Activated T-helper 17 cell treated with anti-CD3 and anti-CD28 coated beads, Interleukin-2, amount 50 U/mL, for 72 hours (primary cell): ENCODE measurements around the gene KCNJ6. TPM values are rescaled to one million over a fixed set of nuclear protein-coding genes. Genes with fewer than 3 reads are reported as not detected.

Source experiments
- ATAC-seq: fragments of 150-1000 bp; cut with Tn5 transposase; replicated peaks from 2 replicates; pipeline ENCODE4 v1.10.0; 2021; ENCODE audit warnings: mild to moderate bottlenecking, moderate library complexity
- H3K27ac Mint-ChIP-seq: one replicate; pipeline ENCODE4 v1.8.0; 2022; ENCODE audit warnings: mixed read lengths
- H3K27me3 Mint-ChIP-seq: one replicate; pipeline ENCODE4 v1.8.0; 2022; ENCODE audit warnings: mixed read lengths
- H3K36me3 Mint-ChIP-seq: one replicate; pipeline ENCODE4 v1.8.0; 2022; ENCODE audit warnings: low read depth, mild to moderate bottlenecking, mixed read lengths
- H3K4me1 Mint-ChIP-seq: one replicate; pipeline ENCODE4 v1.8.0; 2022; ENCODE audit warnings: mixed read lengths
- H3K4me3 Mint-ChIP-seq: one replicate; pipeline ENCODE4 v1.8.0; 2022; ENCODE audit warnings: mild to moderate bottlenecking, mixed read lengths
- H3K9me3 Mint-ChIP-seq: one replicate; pipeline ENCODE4 v1.8.0; 2022; ENCODE audit warnings: mixed read lengths
- total RNA-seq, 2 donors: library from RNA; stranded (reverse); gene quantifications; one replicate each; pipeline ENCODE4 v1.2.3, GENCODE V29; 2022

The KCNJ6 gene
- total RNA-seq, 2 donors from 2014 or later = not detected

GRCh38 chr21:37833301-37833700 is 83.0 kb downstream of the KCNJ6 start:
- no peak overlapping the region for H3K27ac Mint-ChIP-seq
- H3K4me3 Mint-ChIP-seq = no peak overlapping the region
- no peaks in the 10 kb centered on the region for H3K9me3 Mint-ChIP-seq
- peaks cover 34% of the 10 kb centered on the region for H3K27me3 Mint-ChIP-seq
- H3K36me3 Mint-ChIP-seq = no peaks in the 10 kb centered on the region
- no peak for ATAC-seq
- H3K4me1 Mint-ChIP-seq = no peaks in the 10 kb centered on the region

- no peaks in the 10 kb centered on the region for H3K36me3 Mint-ChIP-seq
- no peaks in the 10 kb centered on the region for H3K9me3 Mint-ChIP-seq
- ATAC-seq = no peak
- H3K4me1 Mint-ChIP-seq = no peaks in the 10 kb centered on the region
- H3K27ac Mint-ChIP-seq = no peak overlapping the region
- peaks cover 46% of the 10 kb centered on the region for H3K27me3 Mint-ChIP-seq
- no peak overlapping the region for H3K4me3 Mint-ChIP-seq
These were observed 86.8 kb downstream of the KCNJ6 start for GRCh38 chr21:37829447-37829846.

- no peaks in the 10 kb centered on the region for H3K9me3 Mint-ChIP-seq
- no peak overlapping the region for H3K27ac Mint-ChIP-seq
- no peak for ATAC-seq
- no peaks in the 10 kb centered on the region for H3K4me1 Mint-ChIP-seq
- peaks cover 42% of the 10 kb centered on the region for H3K27me3 Mint-ChIP-seq
- no peak overlapping the region for H3K4me3 Mint-ChIP-seq
- no peaks in the 10 kb centered on the region for H3K36me3 Mint-ChIP-seq
These were observed 87.3 kb downstream of the KCNJ6 start for GRCh38 chr21:37828991-37829390.

- Mint-ChIP-seq H3K36me3 (no peaks in the 10 kb centered on the region), H3K9me3 (no peaks in the 10 kb centered on the region), H3K27me3 (peaks cover 40% of the 10 kb centered on the region), H3K4me3 (no peak overlapping the region), H3K4me1 (no peaks in the 10 kb centered on the region), H3K27ac (no peak overlapping the region)
- no peak for ATAC-seq
These were observed 87.7 kb downstream of the KCNJ6 start for GRCh38 chr21:37828556-37828955.

- ATAC-seq = no peak
- no peaks in the 10 kb centered on the region for H3K36me3 Mint-ChIP-seq
- no peak overlapping the region for H3K4me3 Mint-ChIP-seq
- peaks cover 43% of the 10 kb centered on the region for H3K27me3 Mint-ChIP-seq
- no peaks in the 10 kb centered on the region for H3K9me3 Mint-ChIP-seq
- H3K4me1 Mint-ChIP-seq = no peaks in the 10 kb centered on the region
- no peak overlapping the region for H3K27ac Mint-ChIP-seq
These were observed 88.3 kb downstream of the KCNJ6 start for GRCh38 chr21:37827913-37828312.

- ATAC-seq = no peak
- Mint-ChIP-seq H3K4me3 (no peak overlapping the region), H3K9me3 (no peaks in the 10 kb centered on the region), H3K4me1 (no peaks in the 10 kb centered on the region), H3K36me3 (no peaks in the 10 kb centered on the region), H3K27ac (no peak overlapping the region), H3K27me3 (peaks cover 19% of the 10 kb centered on the region)
These were observed 94.3 kb downstream of the KCNJ6 start for GRCh38 chr21:37821786-37822450.

- Mint-ChIP-seq H3K4me1 (no peaks in the 10 kb centered on the region), H3K27me3 (peaks cover 19% of the 10 kb centered on the region), H3K36me3 (no peaks in the 10 kb centered on the region), H3K9me3 (no peaks in the 10 kb centered on the region), H3K27ac (no peak overlapping the region), H3K4me3 (no peak overlapping the region)
- ATAC-seq = no peak
These were observed 95.2 kb downstream of the KCNJ6 start for GRCh38 chr21:37821092-37821491.

- Mint-ChIP-seq H3K36me3 (no peaks in the 10 kb centered on the region), H3K9me3 (no peaks in the 10 kb centered on the region), H3K4me1 (no peaks in the 10 kb centered on the region), H3K27ac (no peak overlapping the region), H3K4me3 (no peak overlapping the region), H3K27me3 (peaks cover 9% of the 10 kb centered on the region)
- no peak for ATAC-seq
These were observed 96.9 kb downstream of the KCNJ6 start for GRCh38 chr21:37819372-37819771.

- no peak for ATAC-seq
- Mint-ChIP-seq H3K27ac (no peak overlapping the region), H3K9me3 (peaks cover 6% of the 10 kb centered on the region), H3K27me3 (peaks cover 8% of the 10 kb centered on the region), H3K4me3 (no peak overlapping the region), H3K36me3 (no peaks in the 10 kb centered on the region), H3K4me1 (no peaks in the 10 kb centered on the region)
These were observed 99.0 kb downstream of the KCNJ6 start for GRCh38 chr21:37817242-37817641.

- Mint-ChIP-seq H3K27ac (no peak overlapping the region), H3K4me1 (no peaks in the 10 kb centered on the region), H3K4me3 (no peak overlapping the region), H3K27me3 (peaks cover 14% of the 10 kb centered on the region), H3K9me3 (peaks cover 13% of the 10 kb centered on the region), H3K36me3 (no peaks in the 10 kb centered on the region)
- ATAC-seq = no peak
These were observed 100.4 kb downstream of the KCNJ6 start for GRCh38 chr21:37815893-37816292.

- Mint-ChIP-seq H3K9me3 (peaks cover 13% of the 10 kb centered on the region), H3K4me3 (no peak overlapping the region), H3K27ac (no peak overlapping the region), H3K27me3 (peaks cover 22% of the 10 kb centered on the region), H3K36me3 (no peaks in the 10 kb centered on the region), H3K4me1 (no peaks in the 10 kb centered on the region)
- no peak for ATAC-seq
These were observed 104.5 kb downstream of the KCNJ6 start for GRCh38 chr21:37811711-37812110.

GRCh38 chr21:37808261-37808660 is 108.0 kb downstream of the KCNJ6 start:
- Mint-ChIP-seq H3K27me3 (peaks cover 27% of the 10 kb centered on the region), H3K36me3 (no peaks in the 10 kb centered on the region), H3K4me3 (no peak overlapping the region), H3K9me3 (peaks cover 11% of the 10 kb centered on the region), H3K4me1 (no peaks in the 10 kb centered on the region), H3K27ac (no peak overlapping the region)
- no peak for ATAC-seq

GRCh38 chr21:37805266-37805665 is 111.0 kb downstream of the KCNJ6 start:
- no peaks in the 10 kb centered on the region for H3K36me3 Mint-ChIP-seq
- H3K4me3 Mint-ChIP-seq = no peak overlapping the region

GRCh38 chr21:37804001-37804400 is 112.3 kb downstream of the KCNJ6 start:
- no peak for ATAC-seq
- Mint-ChIP-seq H3K9me3 (peaks cover 4% of the 10 kb centered on the region), H3K36me3 (no peaks in the 10 kb centered on the region), H3K27ac (no peak overlapping the region), H3K4me1 (no peaks in the 10 kb centered on the region), H3K4me3 (no peak overlapping the region), H3K27me3 (peaks cover 23% of the 10 kb centered on the region)

More at GRCh38 chr21:37805266-37805665, 111.0 kb downstream of the KCNJ6 start:
- no peak for ATAC-seq
- Mint-ChIP-seq H3K4me1 (no peaks in the 10 kb centered on the region), H3K27me3 (peaks cover 24% of the 10 kb centered on the region), H3K9me3 (peaks cover 4% of the 10 kb centered on the region), H3K27ac (no peak overlapping the region)

- no peak overlapping the region for H3K4me3 Mint-ChIP-seq
- peaks cover 4% of the 10 kb centered on the region for H3K9me3 Mint-ChIP-seq
- no peaks in the 10 kb centered on the region for H3K4me1 Mint-ChIP-seq
- H3K36me3 Mint-ChIP-seq = no peaks in the 10 kb centered on the region
- H3K27ac Mint-ChIP-seq = no peak overlapping the region
- ATAC-seq = no peak
- H3K27me3 Mint-ChIP-seq = peaks cover 24% of the 10 kb centered on the region
These were observed 113.1 kb downstream of the KCNJ6 start for GRCh38 chr21:37803101-37803651.
